Measurements from ENCODE around the gene CAMK4. TPM values are rescaled to one million over a fixed set of nuclear protein-coding genes. Genes with fewer than 3 reads are reported as not detected.

The CAMK4 gene
- polyA plus RNA-seq, 1 donor from 2014 or later: 16.6 TPM

GRCh38 chr5:111469903-111470302 is 245.7 kb downstream of the CAMK4 start:
- no peaks in the 10 kb centered on the region for H3K79me2 ChIP-seq (replicated peaks; ENCODE audit: insufficient read depth, low read length)
- H3K36me3 ChIP-seq (ENCODE audit: insufficient read depth, low read length): no peaks in the 10 kb centered on the region
- H3K27me3 ChIP-seq (ENCODE audit: insufficient read depth, low read depth, low read length): no peaks in the 10 kb centered on the region
- H3K4me3 ChIP-seq (ENCODE audit: low read length): no peak overlapping the region
- no peak for TF ChIP-seq TAF1 (IDR thresholded peaks at IDR 0.05; ENCODE audit: low read depth)
- TF ChIP-seq MXI1 (conservative IDR thresholded peaks at IDR 0.05; ENCODE audit: poor library complexity, severe bottlenecking): no peak
- TF ChIP-seq CTCF (IDR thresholded peaks at IDR 0.05; ENCODE audit: poor library complexity, severe bottlenecking): no peak
- TF ChIP-seq REST (IDR thresholded peaks at IDR 0.05; ENCODE audit: borderline replicate concordance): no peak
- TF ChIP-seq POLR2AphosphoS5 (IDR thresholded peaks at IDR 0.05): no peak
- TF ChIP-seq RAD21 (conservative IDR thresholded peaks at IDR 0.05): no peak
- no peak for TF ChIP-seq EP300 (conservative IDR thresholded peaks at IDR 0.05; ENCODE audit: poor library complexity, severe bottlenecking)
- TF ChIP-seq SMC3 (conservative IDR thresholded peaks at IDR 0.05; ENCODE audit: poor library complexity): no peak
- no peak for TF ChIP-seq EZH2 (IDR thresholded peaks at IDR 0.05; ENCODE audit: borderline replicate concordance, insufficient read depth, low read length, poor library complexity, severe bottlenecking)
- H3F3A ChIP-seq (ENCODE audit: insufficient read depth, low read length, poor library complexity, severe bottlenecking): no peaks in the 10 kb centered on the region
- no peak overlapping the region for H3K9ac ChIP-seq (ENCODE audit: low read length)
- no peak overlapping the region for H3K27ac ChIP-seq (ENCODE audit: low read length)
- no peaks in the 10 kb centered on the region for H3K9me3 ChIP-seq (ENCODE audit: low read length)
- H3K9me2 ChIP-seq (ENCODE audit: insufficient read depth, low read length): no peaks in the 10 kb centered on the region
- no peaks in the 10 kb centered on the region for H4K20me1 ChIP-seq (ENCODE audit: insufficient read depth)
- H2AFZ ChIP-seq (ENCODE audit: low read depth, low read length): no peak overlapping the region
- H3K4me2 ChIP-seq (ENCODE audit: low read length): no peak overlapping the region

- Histone ChIP-seq H2AFZ (ENCODE audit: low read depth, low read length) (no peak overlapping the region), H3K27ac (ENCODE audit: low read length) (no peak overlapping the region), H3K4me3 (ENCODE audit: low read length) (no peak overlapping the region), H4K20me1 (ENCODE audit: insufficient read depth) (no peaks in the 10 kb centered on the region), H3K9me3 (ENCODE audit: low read length) (no peaks in the 10 kb centered on the region), H3K9ac (ENCODE audit: low read length) (no peak overlapping the region), H3K27me3 (ENCODE audit: insufficient read depth, low read depth, low read length) (no peaks in the 10 kb centered on the region), H3K4me2 (ENCODE audit: low read length) (no peak overlapping the region), H3K79me2 (replicated peaks; ENCODE audit: insufficient read depth, low read length) (no peaks in the 10 kb centered on the region), H3K9me2 (ENCODE audit: insufficient read depth, low read length) (no peaks in the 10 kb centered on the region), H3K36me3 (ENCODE audit: insufficient read depth, low read length) (no peaks in the 10 kb centered on the region), H3F3A (ENCODE audit: insufficient read depth, low read length, poor library complexity, severe bottlenecking) (no peaks in the 10 kb centered on the region)
- TF ChIP-seq EZH2 (IDR thresholded peaks at IDR 0.05; ENCODE audit: borderline replicate concordance, insufficient read depth, low read length, poor library complexity, severe bottlenecking): no peak
- TF ChIP-seq RAD21 (conservative IDR thresholded peaks at IDR 0.05): no peak
- no peak for TF ChIP-seq CTCF (IDR thresholded peaks at IDR 0.05; ENCODE audit: poor library complexity, severe bottlenecking)
- no peak for TF ChIP-seq POLR2AphosphoS5 (IDR thresholded peaks at IDR 0.05)
- TF ChIP-seq EP300 (conservative IDR thresholded peaks at IDR 0.05; ENCODE audit: poor library complexity, severe bottlenecking): no peak
- no peak for TF ChIP-seq TAF1 (IDR thresholded peaks at IDR 0.05; ENCODE audit: low read depth)
- no peak for TF ChIP-seq MXI1 (conservative IDR thresholded peaks at IDR 0.05; ENCODE audit: poor library complexity, severe bottlenecking)
These were observed 247.9 kb downstream of the CAMK4 start for GRCh38 chr5:111472096-111472495.

All from neural cell (in vitro differentiated cells).